ENCODE measurements around the gene POLRMT. TPM values are rescaled to one million over a fixed set of nuclear protein-coding genes. Genes with fewer than 3 reads are reported as not detected.

POLRMT gene
- total RNA-seq, 2 donors from 2014 or later: 33.7 to 43.6 TPM

DNA sequence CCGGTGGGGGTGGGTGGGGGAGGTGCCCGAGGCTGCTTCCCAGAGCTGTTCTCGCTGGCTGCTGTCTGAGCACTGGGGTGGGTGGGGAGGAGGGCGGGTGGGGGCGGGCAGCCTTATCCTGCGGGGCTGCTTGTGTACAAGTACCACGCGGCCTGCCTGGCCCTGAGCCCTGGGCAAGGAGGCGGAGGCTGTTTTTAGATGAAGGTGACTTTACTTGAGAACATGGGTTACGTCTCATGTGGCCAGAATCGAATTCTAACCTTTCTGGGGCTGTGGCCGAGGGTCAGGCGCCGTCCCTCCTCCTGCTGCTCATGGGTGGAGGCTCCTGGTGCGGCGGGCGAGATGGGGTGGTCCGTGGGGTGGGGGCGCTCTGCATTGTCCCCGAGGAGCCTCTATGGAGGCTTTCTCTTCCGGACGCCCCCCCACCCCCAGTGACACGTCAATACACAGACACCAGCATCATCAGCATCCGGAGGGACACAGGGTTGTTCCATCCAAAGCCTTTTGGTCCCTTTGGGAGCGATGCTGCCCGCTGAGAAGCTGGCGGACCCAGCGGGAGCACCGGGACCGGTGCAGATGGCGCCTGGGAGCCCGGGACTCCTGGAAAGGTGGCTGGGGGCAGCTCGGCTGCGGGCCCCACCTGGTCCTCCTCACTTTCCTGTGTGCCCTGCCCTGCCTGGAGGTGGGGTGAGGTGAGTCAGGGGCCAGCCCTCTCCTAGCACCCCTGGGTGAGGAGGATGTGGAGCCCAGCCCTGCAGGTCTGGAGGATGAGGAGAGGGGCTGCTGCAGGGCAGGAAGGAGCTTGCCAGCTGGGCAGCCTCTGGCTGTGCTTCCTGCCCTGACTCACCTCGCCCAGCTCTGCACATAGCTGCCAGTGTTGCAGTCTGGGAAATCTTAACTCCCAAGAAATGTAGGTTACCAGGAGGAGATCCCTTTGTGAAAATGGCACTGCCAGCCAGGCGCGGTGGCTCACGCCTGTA is 57.5 kb downstream of the POLRMT start:
- DNase-seq: peak; percentile 80
- intact Hi-C loops (cut with DNase I): loop anchor here in 1 of 2 donors (10.0 kb wide), 1 partner anchor 159 kb away; no protein-coding TSS in a partner anchor
- peak; percentile 42 to 53 for ATAC-seq

DNA sequence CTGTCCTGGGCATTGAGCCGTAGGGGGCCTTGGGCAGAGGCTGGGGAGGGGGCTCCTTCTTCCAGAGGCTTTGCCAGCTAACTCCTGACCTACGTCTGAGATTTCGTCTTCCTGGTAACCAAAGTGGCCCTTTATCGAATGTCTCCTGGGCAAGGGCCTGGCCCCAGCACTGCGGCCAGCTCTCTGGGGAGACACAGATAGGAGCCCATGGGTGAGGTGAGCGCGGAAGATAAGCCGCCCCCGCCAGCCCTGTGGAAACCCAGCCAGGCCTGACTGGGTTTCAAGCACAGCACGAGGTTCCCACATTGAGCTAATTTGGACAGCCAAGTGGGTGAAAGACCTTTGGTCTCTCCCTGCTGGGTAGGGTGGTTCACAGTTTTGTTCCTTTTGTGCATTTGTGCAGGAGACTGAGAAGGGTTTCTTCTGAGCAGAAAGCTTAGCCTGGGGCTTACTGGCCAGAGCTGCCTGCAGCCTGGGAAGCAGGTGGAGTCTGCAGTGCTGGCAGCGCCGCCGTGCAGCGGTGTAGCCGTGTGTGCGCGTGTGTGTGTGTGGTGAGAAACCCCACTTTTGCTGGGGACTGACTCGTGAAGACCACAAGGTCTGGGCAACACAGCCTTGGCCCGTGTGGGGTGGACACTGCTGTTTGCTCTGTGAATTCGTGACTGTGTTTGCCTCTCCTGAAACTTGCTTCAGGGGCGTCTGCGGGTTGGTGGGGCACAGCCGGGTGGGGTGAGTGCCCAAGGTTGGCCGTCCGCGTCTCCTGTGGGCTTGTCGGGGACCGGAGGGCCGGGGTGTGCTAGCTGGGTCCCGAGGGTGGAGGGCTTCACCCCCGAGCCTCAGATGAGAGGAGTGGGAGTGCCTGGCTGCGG is 58.4 kb downstream of the POLRMT start:
- intact Hi-C loops (cut with DNase I): loop anchor here in 1 of 2 donors (10.0 kb wide), 1 partner anchor 160 kb away; no protein-coding TSS in a partner anchor

DNA sequence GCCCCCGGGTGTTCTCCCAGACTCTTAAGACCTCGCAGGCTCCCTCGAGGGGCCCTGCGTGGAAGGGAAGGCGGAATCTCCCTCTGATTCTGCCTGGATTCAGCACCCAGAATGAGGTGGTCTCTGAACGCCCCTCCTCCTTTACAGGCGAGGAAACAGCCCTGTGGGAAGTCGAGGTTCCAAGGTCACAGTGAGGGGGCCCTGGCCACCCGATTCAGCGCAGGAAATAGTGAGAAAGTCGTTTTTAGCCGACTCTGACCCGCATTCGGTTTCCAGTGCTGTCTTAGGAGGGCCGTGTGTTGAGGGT is 59.9 kb downstream of the POLRMT start:
- ATAC-seq: no peak
- intact Hi-C loops (cut with DNase I): loop anchor here (2.0 to 10.0 kb wide), 2 partner anchors 41 to 161 kb away; no protein-coding TSS in a partner anchor

More for the DNA sequence above, 58.4 kb downstream of the POLRMT start:
- ATAC-seq (peak; percentile 21 to 36), DNase-seq (no peak)

DNA sequence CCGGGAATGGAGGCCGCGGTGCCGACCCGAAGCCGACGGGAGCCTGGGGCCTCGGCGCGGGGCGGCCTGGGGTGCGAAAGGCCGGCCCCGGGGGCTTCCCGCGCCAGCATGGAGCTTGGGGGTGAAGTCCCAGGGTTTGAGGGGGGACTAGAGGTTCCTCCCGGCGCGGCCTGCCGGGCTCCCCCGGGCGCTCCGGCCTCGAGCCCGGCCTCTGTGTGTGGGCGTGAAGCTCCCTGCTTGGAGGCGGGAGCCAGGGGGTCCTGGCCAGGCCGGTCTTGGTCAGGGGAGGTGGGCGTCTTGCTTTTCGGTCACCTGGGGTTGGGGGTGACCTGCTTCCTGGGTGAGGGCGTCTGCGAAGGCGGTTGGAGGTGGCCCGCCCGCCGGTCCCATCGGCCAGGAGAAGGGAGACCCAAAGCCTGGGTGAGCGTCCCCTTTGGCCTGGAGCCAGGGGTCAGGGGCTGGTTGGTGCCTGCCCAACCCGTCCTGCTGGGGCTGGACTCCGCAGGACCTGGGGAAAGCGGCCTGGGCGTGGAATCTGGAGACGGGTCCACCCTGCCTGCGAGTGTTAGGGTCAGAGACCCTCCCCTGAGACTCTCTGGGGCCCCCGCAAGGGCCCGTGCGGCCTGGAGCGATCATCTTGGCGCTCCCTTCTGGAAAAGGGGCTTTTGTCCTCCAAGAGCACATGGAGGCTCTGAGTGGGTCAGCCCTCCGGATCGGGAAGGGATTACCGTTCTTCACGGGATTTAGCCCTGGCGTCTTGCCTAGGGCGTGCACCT is 60.4 kb downstream of the POLRMT start:
- intact Hi-C loops (cut with DNase I): loop anchor here (2.0 to 10.0 kb wide), 2 partner anchors 40 to 162 kb away; no protein-coding TSS in a partner anchor
- DNase-seq (peak; percentile 59), ATAC-seq (peak; percentile 4 to 8)

More for the DNA sequence above, 59.9 kb downstream of the POLRMT start:
- no peak for DNase-seq

DNA sequence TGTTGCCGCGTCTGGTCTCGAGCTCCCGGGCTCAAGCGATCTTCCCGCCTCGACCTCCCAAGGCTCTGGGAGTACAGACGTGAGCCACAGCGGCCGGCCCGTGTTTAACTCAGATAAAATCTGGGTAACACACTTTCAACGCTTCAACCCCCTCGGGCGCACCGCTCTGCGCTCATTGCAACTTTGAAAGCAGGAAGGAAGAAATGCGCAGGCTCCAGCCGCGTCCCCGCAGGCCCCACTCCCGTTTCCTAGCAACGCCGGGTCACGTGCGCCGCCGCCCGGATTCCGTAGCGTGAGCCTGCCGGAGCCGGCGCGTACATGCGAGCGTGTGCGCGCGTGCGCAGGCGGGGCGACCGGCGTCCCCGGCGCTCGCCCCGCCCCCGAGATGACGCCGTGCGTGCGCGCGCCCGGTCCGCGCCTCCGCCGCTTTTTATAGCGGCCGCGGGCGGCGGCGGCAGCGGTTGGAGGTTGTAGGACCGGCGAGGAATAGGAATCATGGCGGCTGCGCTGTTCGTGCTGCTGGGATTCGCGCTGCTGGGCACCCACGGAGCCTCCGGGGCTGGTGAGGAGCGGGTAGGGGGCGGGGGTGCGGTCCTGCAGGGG is 61.1 kb downstream of the POLRMT start, which contains the start of gene BSG:
TSS of gene BSG (plus strand) at position 457 of the 603 bp plus-strand sequence. CDS start at position 496, 39 bp downstream.
- DNase-seq (peak; percentile 99), ATAC-seq (peak; percentile 83 to 87)
- intact Hi-C loops (cut with DNase I): loop anchor here (2.0 to 10.0 kb wide), 2 partner anchors 39 to 163 kb away; no protein-coding TSS in a partner anchor

DNA sequence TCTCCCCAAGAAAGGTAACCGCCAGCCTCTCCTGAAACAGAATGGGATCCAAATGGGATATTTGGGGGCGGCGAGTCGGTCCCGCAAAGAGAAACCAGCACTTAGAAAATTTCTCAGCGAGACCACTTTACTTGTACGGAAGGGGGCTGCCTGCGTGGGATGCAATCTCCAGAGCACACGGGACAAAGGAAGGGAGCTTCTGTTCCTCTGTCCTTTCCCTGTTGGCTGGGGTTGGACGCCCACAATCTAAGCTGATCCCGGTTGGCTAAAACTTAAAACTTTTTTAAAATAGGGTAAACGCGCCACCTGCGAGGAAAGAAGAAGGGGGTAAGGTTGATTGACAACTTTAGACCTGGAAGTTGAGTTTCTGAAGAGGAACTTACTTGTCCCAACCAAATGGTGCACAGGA is 61.8 kb downstream of the POLRMT start:
- intact Hi-C loops (cut with DNase I): loop anchor here in 1 of 2 donors (10.0 kb wide), 1 partner anchor 163 kb away; no protein-coding TSS in a partner anchor
- ATAC-seq (no peak), DNase-seq (no peak)

DNA sequence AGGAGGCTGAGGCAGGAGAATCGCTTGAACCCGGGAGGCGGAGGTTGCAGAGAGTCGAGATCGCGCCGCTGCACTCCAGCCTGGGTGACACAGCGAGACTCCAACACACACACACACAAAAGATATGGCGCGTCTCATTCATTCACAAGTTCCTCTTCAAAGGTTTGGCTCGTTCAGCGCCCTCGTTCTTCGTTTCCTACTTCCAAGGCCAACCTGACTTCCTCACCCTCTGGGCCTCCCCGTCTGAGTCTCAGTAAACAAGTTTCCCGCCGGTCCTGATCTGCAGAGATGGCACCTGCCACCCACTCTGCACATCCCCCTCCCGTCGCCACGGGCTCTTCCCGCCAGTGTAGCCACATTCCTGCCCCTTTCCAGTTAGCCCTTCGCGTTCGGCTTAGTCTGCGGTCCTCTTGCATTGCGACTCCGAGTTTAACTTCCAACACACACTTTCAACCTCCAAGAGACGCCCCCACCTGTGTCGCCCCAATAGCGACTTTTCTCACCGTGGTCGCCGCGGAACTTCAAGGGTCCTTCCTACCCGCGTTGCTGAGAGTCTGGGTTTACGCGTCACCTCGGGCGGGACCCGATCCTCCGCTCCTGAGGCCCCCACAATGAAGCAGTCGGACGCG is 62.3 kb downstream of the POLRMT start:
- ATAC-seq (no peak), DNase-seq (no peak)
- intact Hi-C loops (cut with DNase I): loop anchor here in 1 of 2 donors (10.0 kb wide), 1 partner anchor 164 kb away; no protein-coding TSS in a partner anchor

DNA sequence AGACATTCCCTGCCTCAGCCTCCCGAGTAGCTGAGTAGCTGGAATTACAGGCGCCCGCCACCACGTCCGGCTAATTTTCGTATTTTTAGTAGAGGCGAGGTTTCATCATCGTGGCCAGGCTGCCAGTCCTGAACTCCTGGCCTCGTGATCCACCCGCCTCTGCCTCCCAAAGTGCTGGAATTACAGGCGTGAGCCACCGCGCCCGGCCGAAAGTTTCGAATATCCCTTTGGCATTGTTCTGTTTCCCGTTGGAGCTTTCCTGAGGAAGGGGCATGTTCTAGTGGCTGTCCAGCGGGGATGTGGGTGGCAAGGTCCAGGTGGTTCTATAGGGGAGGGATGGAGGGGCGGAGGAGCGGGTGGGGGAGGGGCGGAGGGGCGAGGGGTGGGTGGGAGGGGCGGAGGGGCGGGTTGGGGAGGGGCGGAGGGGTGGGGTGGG is 63.1 kb downstream of the POLRMT start:
- intact Hi-C loops (cut with DNase I): loop anchor here in 1 of 2 donors (10.0 kb wide), 1 partner anchor 165 kb away; no protein-coding TSS in a partner anchor
- no peak for DNase-seq
- no peak for ATAC-seq

DNA sequence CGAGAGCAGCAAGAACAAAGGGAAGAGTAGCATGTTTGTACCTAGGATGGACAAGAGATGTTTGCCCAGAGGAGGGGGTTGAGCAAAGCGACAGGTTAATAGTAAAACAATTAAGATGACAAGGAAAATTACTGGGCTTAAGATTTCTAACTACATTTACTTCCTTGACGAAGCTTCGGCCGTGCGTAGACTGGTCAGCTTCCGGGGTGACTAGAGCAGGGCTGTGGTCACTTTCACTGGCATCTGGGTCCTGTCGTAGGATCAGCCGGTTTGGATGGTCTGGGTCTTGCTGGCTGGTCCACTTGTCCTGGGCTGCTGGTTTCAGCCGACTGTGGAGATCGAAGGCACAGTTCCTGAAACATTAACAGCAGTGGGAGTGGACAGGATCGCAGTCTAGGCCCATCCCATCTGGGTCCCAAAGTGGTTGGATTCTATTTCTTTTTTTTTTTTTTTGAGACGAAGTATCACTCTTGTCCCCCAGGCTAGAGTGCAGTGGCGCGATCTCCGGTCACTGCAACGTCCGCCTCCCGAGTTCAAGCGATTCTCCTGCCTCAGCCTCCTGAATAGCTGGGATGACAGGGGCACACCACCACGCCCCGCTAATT is 65.9 kb downstream of the POLRMT start:
- DNase-seq (no peak), ATAC-seq (no peak)
- intact Hi-C loops (cut with DNase I): no loop called here

Other genes with a start within 250 kb of the POLRMT start
- gene C2CD4C, start 224.4 kb downstream of the POLRMT start, total RNA-seq: under 1 TPM; 0.76 to 0.88 TPM
- 10 to 100 TPM; 10.7 to 19.4 TPM for gene SHC2, start 172.5 kb downstream of the POLRMT start, total RNA-seq
- gene MADCAM1, start 137.1 kb downstream of the POLRMT start, total RNA-seq: under 1 TPM; 0.24 to 0.41 TPM
- gene TPGS1, start 126.0 kb downstream of the POLRMT start, total RNA-seq: 10 to 100 TPM; 12.1 to 14.9 TPM
- gene CDC34, start 101.8 kb downstream of the POLRMT start, total RNA-seq: 10 to 100 TPM; 63.9 to 71.0 TPM
- gene GZMM, start 89.5 kb downstream of the POLRMT start, total RNA-seq: 1 to 10 TPM in 1 of 2 donors, under 1 TPM in 1; 0.81 to 1.1 TPM
- 1,000 to 10,000 TPM in 1 of 2 donors, 100 to 1,000 TPM in 1; 847 to 1,152 TPM for gene BSG, start 60.9 kb downstream of the POLRMT start, total RNA-seq
- 1 to 10 TPM; 4.3 to 10.0 TPM for gene HCN2, start 43.7 kb downstream of the POLRMT start, total RNA-seq
- under 1 TPM in 1 of 2 donors, not detected in 1; 0.44 TPM for gene FGF22, start 6.3 kb upstream of the POLRMT start, total RNA-seq
- gene RNF126, start 29.7 kb upstream of the POLRMT start, total RNA-seq: 10 to 100 TPM; 19.2 to 35.9 TPM
- gene FSTL3, start 42.9 kb upstream of the POLRMT start, total RNA-seq: 100 to 1,000 TPM in 1 of 2 donors, 10 to 100 TPM in 1; 33.5 to 118 TPM
- gene PRSS57, start 61.9 kb upstream of the POLRMT start, total RNA-seq: not detected
- gene PALM, start 75.4 kb upstream of the POLRMT start, total RNA-seq: 10 to 100 TPM; 48.9 to 49.7 TPM
- gene MISP, start 117.6 kb upstream of the POLRMT start, total RNA-seq: under 1 TPM in 1 of 2 donors, not detected in 1; 0.18 TPM
- gene PTBP1, start 163.9 kb upstream of the POLRMT start, total RNA-seq: 100 to 1,000 TPM in 1 of 2 donors, 10 to 100 TPM in 1; 90.1 to 131 TPM
- gene PLPPR3, start 188.4 kb upstream of the POLRMT start, total RNA-seq: under 1 TPM; 0.21 to 0.27 TPM
- gene AZU1, start 194.3 kb upstream of the POLRMT start, total RNA-seq: under 1 TPM in 1 of 2 donors, not detected in 1; 0.18 TPM
- not detected for gene PRTN3, start 207.5 kb upstream of the POLRMT start, total RNA-seq
- gene ELANE, start 218.8 kb upstream of the POLRMT start, total RNA-seq: 1 to 10 TPM; 1.5 to 2.4 TPM
- 100 to 1,000 TPM; 277 to 861 TPM for gene CFD, start 226.1 kb upstream of the POLRMT start, total RNA-seq